HuH-7 (cell line): ENCODE measurements around the gene LGMN.
"Not testable (repeated sequence)": the region's sequence is repeated elsewhere in the genome, so short reads cannot be mapped to it uniquely, and the experiment has no call there.

Source experiments
- DNase-seq: peaks from one replicate; pipeline ENCODE4 v3.0.0; 2011; ENCODE audit warnings: low spot score

LGMN gene

GRCh38 chr14:92748259-92749016 is at the start of gene LGMN:
Gene LGMN (minus strand): TSS chr14:92748627. CDS start chr14:92732786, 15,841 bp downstream.
- peak; percentile 86 for DNase-seq

GRCh38 chr14:92794961-92795360 is 46.5 kb upstream of the LGMN start:
- no peak for DNase-seq

- DNase-seq, result no peak
These were observed 46.1 kb upstream of the LGMN start for GRCh38 chr14:92794547-92794941.

- DNase-seq, result peak; percentile 81
These were observed 45.5 kb upstream of the LGMN start, which contains the start of gene GOLGA5 for GRCh38 chr14:92793709-92794546. Gene GOLGA5 (plus strand): TSS chr14:92794305. CDS start chr14:92797438, 3,133 bp downstream.

- DNase-seq, result no peak
These were observed 44.5 kb upstream of the LGMN start for GRCh38 chr14:92792885-92793284.

GRCh38 chr14:92789457-92790089 is 41.1 kb upstream of the LGMN start:
- no peak for DNase-seq

- DNase-seq, result no peak
These were observed 39.1 kb upstream of the LGMN start for GRCh38 chr14:92787554-92787953.

GRCh38 chr14:92786427-92786756 is 38.0 kb upstream of the LGMN start:
- DNase-seq, result no peak

- DNase-seq, result no peak
These were observed 37.4 kb upstream of the LGMN start for GRCh38 chr14:92785667-92786426.

GRCh38 chr14:92783813-92784431 is 35.5 kb upstream of the LGMN start:
- peak; percentile 17 for DNase-seq

- DNase-seq, result no peak
These were observed 32.9 kb upstream of the LGMN start for GRCh38 chr14:92781350-92781749.

GRCh38 chr14:92780444-92781232 is 32.2 kb upstream of the LGMN start:
- no peak for DNase-seq

GRCh38 chr14:92778868-92779565 is 30.6 kb upstream of the LGMN start:
- not testable (repeated sequence) for DNase-seq

GRCh38 chr14:92775292-92775691 is 26.9 kb upstream of the LGMN start:
- not testable (repeated sequence) for DNase-seq

- no peak for DNase-seq
These were observed 26.1 kb upstream of the LGMN start for GRCh38 chr14:92774572-92774971.

- no peak for DNase-seq
These were observed 22.1 kb upstream of the LGMN start for GRCh38 chr14:92770484-92770883.

- no peak for DNase-seq
These were observed 20.4 kb upstream of the LGMN start for GRCh38 chr14:92768795-92769194.

- DNase-seq, result not testable (repeated sequence)
These were observed 19.8 kb upstream of the LGMN start for GRCh38 chr14:92768236-92768635.

- DNase-seq, result not testable (repeated sequence)
These were observed 15.5 kb upstream of the LGMN start for GRCh38 chr14:92763666-92764631.
